GM19397 (cell line): ENCODE measurements around the gene LIF.
A peak's percentile ranks its signal among the peaks of the same experiment; 100 is the strongest.

ENCODE experiments used
- ATAC-seq: cut with Tn5 transposase; IDR thresholded peaks from one replicate; pipeline ENCODE4 v1.9.1; 2021; ENCODE audit warnings: mild to moderate bottlenecking, moderate library complexity; ENCODE audit not compliant: unreplicated experiment

LIF gene

DNA sequence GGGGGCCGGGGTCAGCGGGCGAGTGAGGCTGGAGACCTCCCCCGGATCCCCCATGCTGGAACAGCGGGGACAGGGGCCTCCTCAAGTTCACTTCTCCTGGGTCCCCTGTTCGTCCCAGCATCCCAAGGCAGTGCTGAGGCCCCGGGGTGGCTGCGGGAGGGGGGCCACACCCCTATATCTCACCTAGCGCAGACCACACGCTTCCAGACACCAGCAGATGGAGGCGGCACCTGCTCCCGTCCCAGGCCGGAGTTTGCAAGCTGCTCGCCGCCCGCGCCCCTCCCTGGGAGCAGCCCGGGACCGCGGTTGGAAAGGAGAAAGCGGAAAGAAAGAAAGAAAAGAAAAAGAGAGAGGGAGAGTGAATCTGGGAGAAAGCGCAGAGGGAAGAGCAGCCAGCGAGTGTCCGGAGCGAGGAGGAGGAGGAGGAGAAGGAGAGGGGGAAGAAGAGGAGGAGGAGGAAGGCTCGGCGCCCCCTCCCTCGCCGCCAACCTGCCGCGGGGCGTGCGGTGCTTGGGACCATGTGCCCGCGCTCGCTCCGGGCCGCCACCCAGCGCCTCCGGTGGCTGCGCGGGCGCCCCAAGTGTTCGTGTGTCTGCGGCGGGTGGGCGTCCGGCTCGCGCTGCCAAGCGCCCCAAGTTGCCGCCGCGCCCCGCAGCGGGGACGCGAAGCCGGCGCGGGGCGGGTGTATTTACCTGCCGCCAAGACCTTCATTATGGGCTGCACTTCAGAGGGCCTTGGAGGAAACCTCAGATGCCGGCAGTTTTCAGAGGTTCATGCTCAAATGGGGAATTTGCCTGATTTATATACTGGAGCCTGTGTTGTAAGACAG, at the start of gene LIF:
TSS of gene LIF (minus strand) at position 775 of the 829 bp plus-strand sequence. CDS start at position 711, 64 bp downstream.
- no peak for ATAC-seq

DNA sequence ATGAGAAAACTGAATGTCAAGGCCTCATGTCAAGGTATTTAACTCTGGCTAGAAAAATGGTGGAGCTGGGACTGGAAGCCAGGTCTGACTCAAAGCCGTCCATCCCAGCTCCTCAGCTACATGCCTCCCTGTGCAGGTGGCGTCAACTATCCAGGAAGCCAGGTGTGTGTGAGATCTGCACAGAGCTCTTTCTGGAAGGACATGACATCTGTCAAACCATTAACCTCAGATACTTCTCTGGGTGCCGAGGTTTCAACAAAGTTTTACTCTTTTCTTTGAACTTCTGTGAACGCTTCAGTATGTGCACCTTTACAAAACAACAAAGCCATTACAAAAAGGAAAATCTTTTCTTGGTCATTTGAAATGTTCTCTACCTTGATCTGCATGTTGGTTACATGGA, 49.8 kb upstream of the LIF start:
- ATAC-seq: no peak

DNA sequence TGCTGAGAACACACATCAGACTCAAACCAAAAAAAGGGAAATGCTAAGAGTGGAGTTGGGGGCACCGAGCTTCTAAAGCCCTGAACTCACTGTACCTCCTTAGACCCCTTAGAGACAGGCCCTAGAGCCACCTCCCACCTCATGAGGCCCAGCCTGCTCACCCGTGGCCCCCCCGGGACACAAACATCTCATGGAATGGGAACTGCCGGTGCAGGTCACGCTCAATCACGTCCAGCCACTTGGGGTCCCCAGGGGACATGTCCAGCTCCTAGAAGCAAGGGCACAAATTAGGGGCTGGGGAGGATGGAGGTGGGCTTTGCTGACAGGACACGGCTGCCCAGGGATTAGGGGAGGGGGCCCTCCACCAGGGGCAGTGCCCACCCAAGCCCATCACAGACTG, 49.0 kb upstream of the LIF start:
- ATAC-seq: no peak

DNA sequence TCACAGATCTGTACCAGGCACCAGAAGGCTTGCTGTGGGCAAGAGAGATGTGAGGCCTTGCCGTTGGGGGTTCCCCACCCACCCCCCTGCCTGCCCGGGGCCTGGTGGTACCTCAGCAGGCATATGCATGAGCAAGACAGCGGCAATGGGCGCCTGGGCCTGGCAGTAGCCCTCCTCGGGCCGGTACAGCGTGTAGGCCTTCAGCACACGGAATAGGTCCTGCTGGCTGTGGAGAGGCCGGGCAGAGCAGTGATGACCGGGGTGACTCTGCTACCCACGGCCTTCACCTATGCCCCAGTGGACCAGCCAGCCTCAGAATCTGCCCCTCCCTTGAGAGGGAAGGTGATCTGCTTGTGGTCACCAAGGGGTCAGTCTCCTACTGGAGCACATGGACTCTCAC, 48.3 kb upstream of the LIF start:
- no peak for ATAC-seq

DNA sequence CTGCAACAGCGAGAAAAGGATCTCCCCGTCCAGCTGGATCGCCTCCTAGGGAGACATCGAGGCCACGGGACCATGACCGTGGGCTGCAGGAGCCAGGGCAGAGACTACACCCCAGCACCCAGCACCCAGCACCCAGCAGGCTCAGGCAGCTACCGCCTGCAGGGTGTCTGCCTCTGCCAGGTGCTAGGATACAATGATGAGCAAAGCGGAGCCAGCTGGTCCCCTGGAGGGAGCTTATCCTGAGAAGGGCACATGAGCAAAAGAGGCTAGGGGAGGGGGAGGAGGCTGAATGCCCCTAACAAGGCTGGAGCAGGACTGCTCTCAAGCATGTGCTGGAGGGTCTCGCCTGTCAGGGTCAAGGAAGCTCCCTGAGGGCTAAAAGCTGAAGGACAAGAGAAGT, 47.5 kb upstream of the LIF start:
- ATAC-seq: no peak

DNA sequence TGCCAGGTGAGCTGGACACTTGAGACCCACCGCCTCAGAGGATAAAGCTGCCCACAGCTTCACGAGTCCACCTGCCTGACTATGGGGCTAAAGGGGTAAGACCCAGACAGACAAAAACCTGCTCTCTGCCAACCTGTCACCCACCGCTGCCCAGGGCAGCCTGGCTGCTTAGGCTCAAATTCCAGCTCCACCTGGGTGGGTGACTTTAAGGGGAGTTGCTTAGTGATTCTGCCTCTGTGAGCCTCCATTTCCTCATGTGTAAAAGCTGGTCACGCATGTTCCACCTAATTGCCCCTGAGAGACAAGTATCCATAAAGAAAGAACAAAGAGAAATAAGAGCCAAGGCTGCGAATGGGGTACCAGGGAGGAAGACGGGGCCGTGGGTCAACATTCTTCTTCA, 46.5 kb upstream of the LIF start:
- ATAC-seq: no peak

DNA sequence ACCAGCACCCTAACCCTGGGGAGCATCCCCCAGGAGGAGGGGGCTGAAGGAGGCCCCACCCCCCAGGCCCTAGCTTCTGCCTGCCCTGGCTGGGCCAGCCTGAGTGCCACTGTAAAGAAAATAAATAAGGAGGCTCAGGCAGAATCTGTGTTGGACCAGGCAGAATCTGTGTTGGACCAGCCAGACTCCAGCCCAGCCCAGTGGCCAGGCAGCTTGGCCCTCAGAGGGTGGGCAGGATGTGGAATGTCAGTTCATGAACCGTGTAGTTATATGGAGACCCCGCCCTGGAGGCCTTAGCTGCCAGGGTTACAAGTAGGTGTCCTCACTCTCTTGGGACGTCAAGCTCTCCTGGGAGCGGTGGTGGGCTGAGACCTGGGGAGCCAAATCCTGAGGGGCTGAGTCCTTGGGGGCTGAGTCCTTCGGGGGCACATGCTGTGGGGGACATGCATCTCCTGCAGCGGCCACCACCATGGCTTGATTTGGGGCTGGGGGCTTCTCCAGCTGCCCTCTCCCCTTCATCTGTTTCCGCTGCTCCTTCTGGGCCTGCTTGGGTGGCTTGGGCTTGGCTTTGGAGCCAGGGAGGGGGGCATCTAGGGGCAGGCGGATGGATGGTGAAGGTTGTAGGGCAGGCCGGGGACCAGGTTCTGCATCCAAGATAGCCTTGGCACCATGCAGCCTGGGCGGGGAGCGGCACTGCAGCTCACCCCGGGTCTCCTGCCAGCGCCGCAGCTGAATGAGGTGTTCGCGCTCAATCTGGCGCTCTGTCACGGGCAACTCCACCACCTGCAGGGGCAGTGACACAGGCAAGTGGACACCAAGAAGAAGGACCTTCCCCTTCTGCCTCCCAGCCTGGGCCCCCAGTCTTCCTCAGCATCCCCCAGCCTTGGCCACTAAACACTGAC, 45.8 kb upstream of the LIF start:
- ATAC-seq: no peak

DNA sequence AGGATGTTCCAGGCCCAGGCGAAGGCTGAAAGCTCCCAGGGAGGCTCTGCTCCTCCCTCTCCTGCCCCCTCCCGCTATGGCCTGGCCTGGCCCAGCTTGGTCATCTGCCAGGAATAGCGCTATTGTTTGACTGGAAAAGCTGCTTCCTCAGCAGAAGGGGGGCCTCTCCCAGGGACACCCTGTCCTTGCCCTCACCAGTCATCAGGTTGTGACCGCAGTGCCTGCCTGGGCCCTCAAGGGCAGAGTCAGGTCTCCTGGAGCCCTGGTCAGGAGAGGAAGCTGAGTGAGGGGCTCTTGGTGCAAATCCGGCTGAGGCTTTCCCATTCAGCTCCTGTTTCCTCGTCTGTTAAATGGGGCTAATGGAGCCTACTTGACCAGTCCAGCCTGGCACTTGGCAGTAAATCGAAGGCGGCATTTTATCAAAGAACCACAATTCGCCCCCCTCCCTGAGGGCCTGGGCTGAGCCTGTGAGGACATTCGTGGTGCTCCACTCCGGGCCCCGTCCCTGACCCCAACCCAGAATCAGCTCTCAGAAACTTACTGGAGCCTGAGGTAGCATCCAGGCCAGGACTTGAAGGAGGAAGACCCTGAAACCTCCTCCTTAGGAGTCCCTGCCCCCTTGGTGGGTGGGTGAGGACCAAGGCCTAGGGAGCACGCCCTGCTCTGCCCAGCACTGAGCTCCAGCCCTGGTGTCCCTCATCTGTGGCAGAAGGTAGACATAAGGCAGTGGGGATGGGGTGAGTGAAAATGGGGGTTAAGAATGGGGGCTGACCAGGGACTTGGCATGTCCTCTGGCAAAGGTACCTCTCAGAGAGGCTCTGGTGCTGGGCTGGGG, 44.7 kb upstream of the LIF start:
- no peak for ATAC-seq

DNA sequence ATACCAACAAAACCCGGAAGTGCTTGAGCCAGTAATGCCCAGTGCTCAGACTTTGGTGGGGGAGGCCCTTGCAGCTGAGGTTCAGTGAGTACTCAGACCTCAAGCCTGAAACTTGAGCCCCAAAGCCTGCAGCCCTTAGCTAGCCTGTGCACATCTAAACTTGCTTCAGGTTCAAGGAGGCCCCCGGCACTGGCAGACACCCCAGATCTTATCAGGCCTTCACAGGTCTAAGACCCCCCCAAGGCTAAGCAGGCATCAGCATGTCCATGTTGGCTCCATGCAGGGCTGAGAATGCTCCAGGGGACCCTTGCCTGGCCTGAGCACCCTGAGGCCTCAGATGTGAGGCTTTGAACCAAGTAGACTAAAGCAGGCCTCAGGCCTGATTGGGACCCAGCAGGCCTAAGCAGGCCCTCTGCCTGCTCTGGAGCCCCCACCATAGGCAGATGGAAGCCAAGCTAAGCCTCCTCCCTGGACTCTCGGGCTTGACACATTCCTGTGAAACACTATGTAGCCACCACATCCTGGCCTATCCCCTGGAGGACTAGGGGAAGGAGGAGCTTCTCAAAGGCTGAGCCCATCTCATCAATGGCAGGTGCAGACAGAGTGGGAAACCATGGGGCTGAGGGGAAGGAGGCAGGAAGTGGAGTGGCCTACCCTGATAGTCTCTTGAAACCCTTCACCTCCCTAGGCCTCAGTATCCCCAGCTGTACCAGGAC, 43.9 kb upstream of the LIF start:
- no peak for ATAC-seq

DNA sequence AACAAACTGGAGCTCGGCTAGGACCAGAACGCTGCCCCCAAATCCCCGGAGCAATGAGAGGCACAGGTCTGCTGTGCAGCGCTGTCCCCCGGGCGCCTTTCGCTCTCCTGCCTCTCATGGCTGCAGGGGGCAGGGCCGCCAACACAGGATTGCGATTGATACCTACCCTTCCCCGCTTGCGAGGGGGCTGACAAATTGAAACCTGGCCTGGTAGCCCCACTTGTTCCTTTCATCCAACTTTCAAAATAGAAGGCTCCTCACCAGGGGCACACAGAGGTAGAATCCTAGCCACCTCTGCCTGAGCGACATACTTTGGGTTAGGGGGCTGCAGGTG, 43.4 kb upstream of the LIF start:
- peak; percentile 16 for ATAC-seq

DNA sequence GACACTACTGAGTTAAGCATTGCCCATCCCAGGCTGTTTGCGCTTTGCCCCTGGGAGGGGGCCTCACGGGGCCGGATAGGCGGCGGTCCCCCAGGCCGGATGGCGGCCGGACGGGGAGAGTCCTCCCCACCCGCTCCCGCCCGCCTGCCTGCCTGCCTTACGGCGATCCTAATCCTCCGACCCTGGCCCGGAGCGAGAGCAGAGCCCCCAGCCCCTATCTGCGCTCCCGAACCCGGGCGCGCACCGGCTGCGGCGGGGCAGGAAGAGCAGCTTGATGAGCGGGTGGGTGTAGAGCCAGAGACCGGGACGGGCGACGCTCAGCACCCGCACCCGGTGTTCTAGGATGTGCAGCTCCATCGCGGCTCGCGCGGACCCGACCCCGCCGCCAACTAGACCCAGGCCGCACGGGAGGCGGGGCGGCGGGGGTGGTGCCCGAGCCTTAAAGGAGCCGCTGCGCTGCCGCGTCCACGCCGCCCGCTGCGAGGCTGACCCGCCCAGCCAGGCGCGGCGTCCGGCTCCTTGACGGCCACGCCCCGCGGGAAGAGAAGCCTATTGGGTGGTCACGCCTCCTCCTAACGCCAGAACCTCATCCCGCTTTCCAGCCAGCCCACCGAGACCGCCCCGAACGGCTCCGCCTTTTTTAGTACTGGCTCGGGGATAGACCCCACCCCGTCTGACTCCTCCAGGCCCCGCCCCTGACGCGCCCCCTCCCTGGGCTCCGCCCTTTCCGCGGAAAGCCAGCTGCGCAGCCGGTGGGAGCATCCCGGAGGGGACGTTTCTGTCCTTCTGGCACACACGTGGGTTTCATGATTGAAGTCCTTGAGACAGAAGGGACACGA, 42.8 kb upstream of the LIF start, which contains the start of gene CASTOR1:
TSS of gene CASTOR1 (minus strand) at position 365 of the 839 bp plus-strand sequence. CDS start at position 357, 8 bp downstream.
- ATAC-seq: peak; percentile 62

DNA sequence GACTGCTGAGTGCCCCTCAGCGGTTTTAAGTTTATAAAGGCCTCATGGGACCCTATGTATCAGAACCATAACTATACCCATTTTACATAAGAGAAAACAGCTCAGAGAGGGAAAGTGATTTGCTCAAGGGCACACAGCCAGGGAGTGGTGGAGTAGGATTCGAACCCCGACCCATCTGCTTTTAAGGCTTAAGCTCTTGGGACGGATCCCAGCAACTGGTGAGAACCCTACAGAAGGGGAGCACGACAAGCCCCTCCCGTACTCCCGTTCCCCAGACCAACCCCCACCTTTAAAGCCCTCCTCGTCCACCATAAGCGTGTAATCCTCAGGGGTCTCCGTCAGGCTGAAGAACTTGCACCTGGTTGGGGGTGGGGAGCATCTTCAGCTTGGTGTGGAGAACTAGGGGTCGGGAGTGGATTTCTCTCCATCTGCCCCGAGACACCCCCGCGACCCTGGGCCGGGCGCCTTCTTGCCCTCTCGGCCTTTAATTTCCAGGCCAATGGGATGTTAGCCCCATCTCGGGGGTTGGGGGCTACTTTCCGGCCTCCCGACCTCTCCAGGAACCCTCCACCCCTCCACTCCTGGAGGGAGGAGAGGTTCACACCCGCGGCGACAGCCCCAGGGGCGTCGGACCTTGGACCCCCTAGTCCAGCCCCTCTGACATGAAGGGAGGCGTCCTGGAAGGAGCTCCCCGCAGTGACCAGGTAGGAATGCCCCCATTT, 42.0 kb upstream of the LIF start:
- ATAC-seq: no peak

DNA sequence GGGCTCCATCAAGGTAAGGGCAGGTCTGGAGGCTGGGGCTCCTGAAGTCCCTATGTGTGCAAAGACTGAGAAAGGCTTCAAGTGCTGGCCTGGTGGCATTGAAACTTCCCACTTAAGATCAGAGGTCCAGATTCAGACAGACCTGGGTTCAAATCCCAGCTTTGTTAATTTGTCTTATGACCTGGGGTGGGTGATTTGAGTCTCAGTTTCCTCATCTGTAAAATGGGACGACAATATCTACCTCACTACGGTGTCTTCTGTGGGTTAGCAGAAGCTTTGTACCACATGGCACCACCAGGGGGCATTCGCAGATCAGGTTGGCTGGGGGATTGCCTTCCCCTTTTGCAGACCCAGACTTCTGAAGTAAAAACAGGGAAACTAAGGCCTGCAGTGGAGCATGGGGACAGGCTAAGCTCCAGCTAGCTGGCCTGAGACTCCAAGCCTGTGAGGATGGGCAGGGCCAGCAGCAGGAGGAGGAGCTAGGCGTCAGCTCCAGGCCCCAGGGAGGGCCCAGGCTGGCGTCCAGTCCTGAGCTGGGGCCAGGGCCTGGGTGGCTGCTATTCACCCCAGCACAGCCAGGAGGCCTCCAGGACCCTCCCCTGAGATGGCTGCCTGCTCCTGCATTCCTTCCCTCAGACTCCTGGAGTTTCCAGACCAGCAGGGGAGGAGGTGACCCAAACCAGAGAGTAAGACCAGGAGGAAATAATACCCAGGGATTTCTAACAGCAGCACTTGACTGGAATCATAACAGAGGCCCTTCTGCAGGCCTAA, 41.3 kb upstream of the LIF start:
- no peak for ATAC-seq

DNA sequence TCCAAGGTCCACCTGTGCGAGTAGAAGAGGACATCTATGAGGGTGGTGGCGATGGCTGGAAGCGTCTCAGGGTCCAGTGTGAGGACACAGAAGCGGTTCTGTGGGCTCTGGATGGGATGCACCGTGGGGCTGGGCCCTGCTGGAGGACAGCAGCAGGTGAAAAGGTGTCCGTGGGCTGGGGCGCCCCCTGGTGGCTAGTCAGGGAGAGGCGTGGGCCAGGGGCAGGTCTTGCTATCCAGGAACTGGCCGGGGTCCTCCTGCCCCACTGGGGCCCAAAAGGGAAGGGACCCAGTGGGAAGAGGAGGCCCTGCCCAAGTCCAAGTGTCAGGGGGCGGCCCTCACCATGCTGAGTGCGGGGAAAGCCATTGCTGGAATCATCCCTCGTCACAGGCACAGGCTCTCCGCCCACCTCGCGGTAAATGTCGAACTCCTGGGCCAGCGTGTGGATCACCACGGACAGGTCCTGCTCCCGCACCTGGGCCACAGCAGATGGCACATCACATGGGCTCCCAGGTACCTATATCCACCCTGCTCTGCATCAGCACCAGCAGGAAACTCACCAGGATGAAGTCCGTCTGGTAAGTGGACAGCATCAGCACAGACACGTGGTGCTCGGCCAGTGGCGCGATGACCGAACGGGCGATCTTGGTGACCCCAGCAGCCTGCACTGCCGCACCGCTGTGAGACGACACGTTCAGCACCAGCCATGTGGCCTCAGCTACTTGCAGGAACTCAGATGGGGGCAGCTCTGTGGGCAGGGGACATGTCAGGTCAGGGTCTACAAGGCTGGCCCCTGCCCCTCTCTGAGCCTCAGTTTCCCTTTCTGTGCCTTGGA, 40.5 kb upstream of the LIF start:
- ATAC-seq: no peak

DNA sequence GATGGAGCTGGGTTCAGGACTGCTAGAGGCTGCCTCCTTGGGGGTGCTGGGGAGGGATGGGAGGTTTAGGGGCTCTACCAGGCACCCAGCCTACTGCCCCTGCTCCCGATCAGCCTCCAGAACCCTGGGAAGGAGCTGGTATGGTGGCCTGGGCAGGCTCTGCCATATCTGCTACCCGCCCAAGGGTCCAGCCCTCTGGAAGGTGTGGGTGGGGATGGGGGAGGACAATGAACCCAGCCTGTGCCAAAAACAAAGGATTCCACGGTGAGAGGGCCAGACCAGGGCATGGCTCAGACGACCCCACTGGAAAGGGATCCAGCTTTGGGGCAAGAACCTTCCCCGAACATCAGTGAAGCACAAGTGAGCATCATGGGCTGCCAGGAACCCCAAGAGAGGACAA, 39.8 kb upstream of the LIF start:
- ATAC-seq: no peak

DNA sequence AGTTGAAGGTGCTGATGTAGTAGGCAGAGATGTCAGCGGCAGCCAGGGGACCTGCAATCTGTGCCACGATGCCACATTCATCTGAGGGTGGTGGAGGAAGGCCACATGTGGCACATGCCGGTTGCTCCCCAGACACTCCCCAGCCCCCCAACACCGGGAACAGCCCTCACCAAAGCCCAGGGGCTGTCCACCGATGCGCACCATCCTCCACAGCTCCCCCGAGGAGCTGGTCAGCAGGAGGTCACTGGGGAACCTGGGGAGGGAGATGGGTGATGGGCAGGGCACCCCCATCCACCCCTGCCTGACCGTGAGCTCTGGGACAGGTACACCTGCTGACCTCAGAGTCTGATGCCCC, 39.3 kb upstream of the LIF start:
- ATAC-seq: no peak

DNA sequence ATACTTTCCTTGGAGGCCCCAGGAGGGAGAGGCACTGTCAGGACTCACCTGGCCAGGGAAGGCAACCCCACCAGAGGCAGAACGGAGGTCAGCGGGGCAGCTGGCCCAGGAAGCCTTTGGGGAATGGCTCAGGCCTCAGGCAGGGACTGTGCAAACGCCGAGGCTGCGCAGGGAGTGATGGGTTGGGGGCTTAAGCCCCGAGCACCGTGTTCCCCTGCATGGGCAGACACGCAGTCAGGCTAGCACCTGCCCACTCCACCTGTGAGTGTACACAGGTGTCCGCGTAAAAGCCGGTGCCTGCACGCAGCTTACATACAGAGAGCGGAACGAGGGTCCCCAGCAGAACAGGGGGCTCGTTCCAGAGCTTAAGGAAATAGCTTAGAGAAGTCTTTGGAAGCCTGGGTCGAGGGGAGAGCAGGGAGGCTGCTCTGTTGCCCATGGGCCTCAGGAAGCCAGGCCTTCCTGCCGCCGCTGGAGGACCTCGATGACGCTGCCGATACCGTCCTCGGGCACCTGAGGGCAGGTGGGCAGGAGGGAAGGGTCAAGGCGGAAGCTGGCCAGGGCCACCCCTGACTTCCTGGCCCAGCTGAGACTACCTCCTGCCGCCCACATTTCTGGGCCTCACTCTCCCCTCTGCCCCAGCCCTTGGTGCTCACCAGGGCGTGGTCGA, 38.8 kb upstream of the LIF start:
- no peak for ATAC-seq
